Measurements from ENCODE around the gene SAPCD1.

DNA sequence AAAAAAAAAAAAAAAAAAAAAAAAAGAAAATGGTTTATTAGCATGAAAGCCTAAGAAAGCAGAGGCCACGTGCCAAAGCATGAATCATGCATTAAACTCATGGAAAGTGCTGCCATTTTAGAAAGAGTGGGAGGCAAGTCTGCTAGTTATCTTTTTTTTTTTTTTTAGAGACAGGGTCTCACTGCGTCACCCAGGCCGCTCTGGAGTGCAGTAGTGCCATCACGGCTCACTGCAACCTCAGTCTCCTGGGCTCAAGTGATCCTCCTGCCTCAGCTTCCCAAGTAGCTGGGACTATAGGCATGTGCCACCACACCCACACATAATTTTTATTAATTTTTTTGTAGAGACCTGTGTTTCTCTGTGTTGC, 9.5 kb downstream of the SAPCD1 start:
- no peak for TF ChIP-seq ZBTB33 (IDR thresholded peaks at IDR 0.05; ENCODE audit: borderline replicate concordance, low read depth)
- TF ChIP-seq POLR2AphosphoS5 (IDR thresholded peaks at IDR 0.05; ENCODE audit: low read depth, low read length), result no peak
- TF ChIP-seq EZH2phosphoT487 (IDR thresholded peaks at IDR 0.05; ENCODE audit: borderline replicate concordance, low read depth), result no peak
